ENCODE results near the gene PSIP1. TPM values are rescaled to one million over a fixed set of nuclear protein-coding genes. Genes with fewer than 3 reads are reported as not detected.

Gene PSIP1
- 66.2 and 108 TPM in 2 replicates for total RNA-seq (ENCODE audit: low replicate concordance)

GRCh38 chr9:15510789-15511575 is at the start of gene PSIP1:
PSIP1 (minus strand) TSS chr9:15510970; CDS start chr9:15510188, 782 bp downstream.
- peak; percentile 88 for DNase-seq (ENCODE audit: low read depth)
- H3K4me3 ChIP-seq (ENCODE audit: low read depth, low read length), result peak within 1 kb of the TSS; percentile 90
- TF ChIP-seq, protein P1, sequence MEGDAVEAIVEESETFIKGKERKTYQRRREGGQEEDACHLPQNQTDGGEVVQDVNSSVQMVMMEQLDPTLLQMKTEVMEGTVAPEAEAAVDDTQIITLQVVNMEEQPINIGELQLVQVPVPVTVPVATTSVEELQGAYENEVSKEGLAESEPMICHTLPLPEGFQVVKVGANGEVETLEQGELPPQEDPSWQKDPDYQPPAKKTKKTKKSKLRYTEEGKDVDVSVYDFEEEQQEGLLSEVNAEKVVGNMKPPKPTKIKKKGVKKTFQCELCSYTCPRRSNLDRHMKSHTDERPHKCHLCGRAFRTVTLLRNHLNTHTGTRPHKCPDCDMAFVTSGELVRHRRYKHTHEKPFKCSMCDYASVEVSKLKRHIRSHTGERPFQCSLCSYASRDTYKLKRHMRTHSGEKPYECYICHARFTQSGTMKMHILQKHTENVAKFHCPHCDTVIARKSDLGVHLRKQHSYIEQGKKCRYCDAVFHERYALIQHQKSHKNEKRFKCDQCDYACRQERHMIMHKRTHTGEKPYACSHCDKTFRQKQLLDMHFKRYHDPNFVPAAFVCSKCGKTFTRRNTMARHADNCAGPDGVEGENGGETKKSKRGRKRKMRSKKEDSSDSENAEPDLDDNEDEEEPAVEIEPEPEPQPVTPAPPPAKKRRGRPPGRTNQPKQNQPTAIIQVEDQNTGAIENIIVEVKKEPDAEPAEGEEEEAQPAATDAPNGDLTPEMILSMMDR (IDR thresholded peaks at IDR 0.05; ENCODE audit: insufficient read depth, low read length), result no peak

DNA sequence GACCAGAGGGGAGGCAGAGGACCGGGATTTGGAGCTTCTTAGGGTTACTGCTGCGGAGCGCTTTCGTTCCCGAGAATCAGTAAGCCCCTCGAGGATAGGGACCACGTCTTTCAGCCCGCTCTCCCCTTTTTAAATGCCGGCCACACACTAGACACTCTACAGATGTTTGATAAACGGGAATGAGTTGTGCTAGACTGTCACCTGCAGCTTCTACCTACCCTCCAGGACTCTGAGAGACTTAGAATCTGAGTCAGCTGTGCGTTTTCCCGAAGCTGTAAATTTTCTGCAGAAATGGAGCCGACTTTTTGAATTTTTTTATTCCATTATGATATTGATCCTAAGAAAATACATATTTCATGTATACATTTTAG is 42.7 kb upstream of the PSIP1 start:
- TF ChIP-seq, protein P1 (IDR thresholded peaks at IDR 0.05; ENCODE audit: insufficient read depth, low read length), result no peak
- peak overlapping the region; percentile 90 for H3K4me3 ChIP-seq (ENCODE audit: low read depth, low read length)
- no peak for DNase-seq (ENCODE audit: low read depth)

DNA sequence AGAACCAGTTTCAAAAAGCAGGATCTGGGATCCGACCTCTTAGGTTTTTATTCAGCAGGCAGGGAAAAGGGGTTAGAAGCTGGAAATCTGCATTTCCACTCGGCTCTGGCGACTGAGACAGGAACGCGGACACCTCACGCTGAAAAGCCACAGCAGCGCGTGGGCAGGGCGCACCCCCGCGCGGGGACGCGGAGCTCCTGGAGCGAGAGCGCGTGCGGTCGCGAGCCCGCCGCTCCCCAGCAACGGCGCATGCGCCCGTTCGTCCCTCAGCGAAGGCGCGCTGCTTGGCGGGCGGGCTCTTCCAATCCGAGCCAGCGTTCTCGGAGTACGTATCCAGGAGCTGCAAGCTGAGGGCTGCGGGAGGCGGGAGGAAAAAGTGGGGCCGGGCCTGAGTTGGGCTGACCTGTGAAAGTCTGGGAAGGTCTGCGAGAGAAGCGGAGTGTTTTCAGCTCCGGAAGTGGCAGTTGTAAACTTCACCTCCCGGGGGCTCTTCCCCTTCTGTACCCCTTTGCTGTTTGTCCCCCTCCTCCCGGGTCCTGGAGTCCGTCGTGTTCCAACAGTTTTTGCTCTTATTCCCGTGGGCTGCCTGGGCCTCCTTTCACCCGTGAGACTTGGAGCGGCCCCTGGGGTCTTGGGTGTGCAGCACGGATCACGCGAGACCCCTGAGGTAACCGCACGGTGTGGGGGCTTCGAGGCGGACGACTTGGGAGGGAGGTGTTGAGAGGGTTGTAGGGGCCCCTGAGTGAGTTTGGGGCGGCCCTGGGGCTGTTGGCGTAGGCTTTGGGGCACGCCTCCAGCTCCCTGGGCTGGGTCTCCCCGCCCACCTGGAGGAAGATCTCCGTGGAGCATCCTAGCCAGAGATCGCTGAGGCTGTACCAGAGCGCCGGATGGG is 42.1 kb upstream of the PSIP1 start, which contains the start of gene CCDC171:
Gene CCDC171, plus strand, starts transcription at position 408 of the 892 bp plus-strand sequence. CDS start 11,046 bp downstream, outside the sequence.
- TF ChIP-seq, protein P1 (IDR thresholded peaks at IDR 0.05; ENCODE audit: insufficient read depth, low read length), result no peak
- peak; percentile 94 for DNase-seq (ENCODE audit: low read depth)
- H3K4me3 ChIP-seq (ENCODE audit: low read depth, low read length), result peak within 1 kb of the TSS; percentile 90

DNA sequence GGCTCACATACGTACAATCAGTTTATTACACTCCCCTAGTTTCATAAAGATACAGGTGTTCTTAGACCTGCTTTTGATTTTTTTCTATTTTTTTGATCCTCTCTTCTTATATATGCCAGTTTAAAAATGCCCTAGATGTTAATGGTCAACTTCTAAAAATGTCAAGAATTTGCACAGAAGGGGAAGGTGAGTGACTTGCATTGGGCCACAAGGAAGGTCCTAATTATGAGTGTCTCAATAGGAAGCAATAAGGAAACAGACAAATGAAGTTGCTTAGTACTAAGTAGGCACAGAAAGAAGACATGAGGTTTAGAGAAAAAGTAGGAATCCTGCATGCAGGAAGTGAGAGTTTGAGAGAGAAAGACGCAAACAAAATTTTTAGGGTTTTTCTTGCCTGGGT is 38.8 kb upstream of the PSIP1 start:
- no peak overlapping the region for H3K4me3 ChIP-seq (ENCODE audit: low read depth, low read length)
- no peak for DNase-seq (ENCODE audit: low read depth)
- TF ChIP-seq, protein P1 (IDR thresholded peaks at IDR 0.05; ENCODE audit: insufficient read depth, low read length), result no peak

GRCh38 chr9:15543047-15543813 is 32.5 kb upstream of the PSIP1 start:
- no peak overlapping the region for H3K4me3 ChIP-seq (ENCODE audit: low read depth, low read length)
- TF ChIP-seq, protein P1 (IDR thresholded peaks at IDR 0.05; ENCODE audit: insufficient read depth, low read length), result no peak
- DNase-seq (ENCODE audit: low read depth), result no peak

GRCh38 chr9:15542624-15543023 is 31.9 kb upstream of the PSIP1 start:
- H3K4me3 ChIP-seq (ENCODE audit: low read depth, low read length), result no peak overlapping the region
- DNase-seq (ENCODE audit: low read depth), result no peak
- TF ChIP-seq, protein P1 (IDR thresholded peaks at IDR 0.05; ENCODE audit: insufficient read depth, low read length), result no peak
